WTC11 (cell line): ENCODE results near the gene ABCB10. TPM values are rescaled to one million over a fixed set of nuclear protein-coding genes. Genes with fewer than 3 reads are reported as not detected.

Experiments used
- ATAC-seq: fragments of 200-7000 bp; cut with Tn5 transposase; 2 replicates; pipeline ENCODE4 v1.10.0; 2021; ENCODE audit warnings: mild to moderate bottlenecking, moderate library complexity
- CTCF ChIA-PET: fragments of 300-600 bp; sonication (Branson Sonifier 250); formaldehyde crosslinking; loops from one replicate; lab custom pipeline; 2021; ENCODE audit warnings: antibody characterized with exemption; lab: Charles Lee
- POLR2A ChIA-PET: fragments of 350-600 bp; sonication (Branson Sonifier 250); formaldehyde crosslinking; loops from one replicate; lab custom pipeline; 2021; ENCODE audit warnings: antibody characterized with exemption; lab: Charles Lee
- DNase-seq: peaks from one replicate; pipeline ENCODE4 v3.0.0; 2021; ENCODE audit warnings: low spot score
- H3K27ac Mint-ChIP-seq: 2 replicates; pipeline ENCODE4 v1.8.0; 2021; ENCODE audit warnings: mixed read lengths
- H3K27me3 Mint-ChIP-seq: 2 replicates; pipeline ENCODE4 v1.8.0; 2021; ENCODE audit warnings: low read depth, mild to moderate bottlenecking, moderate library complexity, mixed read lengths
- H3K36me3 Mint-ChIP-seq: 2 replicates; pipeline ENCODE4 v1.8.0; 2021; ENCODE audit warnings: mixed read lengths
- H3K4me1 Mint-ChIP-seq: 2 replicates; pipeline ENCODE4 v1.8.0; 2022; ENCODE audit warnings: mixed read lengths
- H3K4me3 Mint-ChIP-seq: 2 replicates; pipeline ENCODE4 v1.8.0; 2021; ENCODE audit warnings: mild to moderate bottlenecking, moderate library complexity, mixed read lengths
- H3K9me3 Mint-ChIP-seq: 2 replicates; pipeline ENCODE4 v1.8.0; 2021; ENCODE audit warnings: mixed read lengths
- FOXJ3 ChIP-seq: sonication (generic); formaldehyde crosslinking; IDR thresholded peaks from 2 replicates; pipeline ENCODE4 v1.9.0; 2021; ENCODE audit warnings: missing genetic modification reagents, mild to moderate bottlenecking, borderline replicate concordance
- FOXK1 ChIP-seq: sonication (generic); formaldehyde crosslinking; IDR thresholded peaks from 2 replicates; pipeline ENCODE4 v1.8.0; 2022; ENCODE audit warnings: mild to moderate bottlenecking, moderate library complexity, missing genetic modification reagents
- MYBL2 ChIP-seq: sonication (generic); formaldehyde crosslinking; IDR thresholded peaks from 2 replicates; pipeline ENCODE4 v1.8.1; 2023; ENCODE audit warnings: mild to moderate bottlenecking, moderate library complexity, missing genetic modification reagents
- OVOL2 ChIP-seq: fragments of 250-450 bp; sonication (Bioruptor Pico); IDR thresholded peaks from 2 replicates; pipeline ENCODE4 v1.9.0; 2021; ENCODE audit warnings: mild to moderate bottlenecking, borderline replicate concordance
- PRRX2 ChIP-seq: fragments of 250-450 bp; sonication (Bioruptor Pico); IDR thresholded peaks from 2 replicates; pipeline ENCODE4 v1.8.0; 2021; ENCODE audit warnings: mild to moderate bottlenecking
- SMAD3 ChIP-seq: sonication (generic); formaldehyde crosslinking; IDR thresholded peaks from 2 replicates; pipeline ENCODE4 v1.8.0; 2022; ENCODE audit warnings: missing genetic modification reagents, mild to moderate bottlenecking, borderline replicate concordance
- TEAD4 ChIP-seq: sonication (generic); formaldehyde crosslinking; IDR thresholded peaks from 2 replicates; pipeline ENCODE4 v1.8.0; 2022; ENCODE audit warnings: mild to moderate bottlenecking, missing genetic modification reagents
- ZNF263 ChIP-seq: sonication (generic); formaldehyde crosslinking; IDR thresholded peaks from 2 replicates; pipeline ENCODE4 v1.8.1; 2022; ENCODE audit warnings: low read depth, mild to moderate bottlenecking, moderate library complexity, missing genetic modification reagents
- ZNF396 ChIP-seq: fragments of 250-450 bp; sonication (Bioruptor Pico); IDR thresholded peaks from 2 replicates; pipeline ENCODE4 v1.8.0; 2021; ENCODE audit warnings: mild to moderate bottlenecking, moderate library complexity, borderline replicate concordance
- total RNA-seq: library from RNA; stranded (reverse); gene quantifications from 3 replicates; pipeline ENCODE4 v1.2.3, GENCODE V29; 2021
- TF ChIP-seq, protein P1 (sequence below): sonication (generic); formaldehyde crosslinking; conservative IDR thresholded peaks from 2 replicates; pipeline ENCODE4 v1.8.1; 2022; ENCODE audit warnings: mild to moderate bottlenecking, missing genetic modification reagents
- TF ChIP-seq, protein P2 (sequence below): sonication (generic); formaldehyde crosslinking; IDR thresholded peaks from 2 replicates; pipeline ENCODE4 v1.8.0; 2022; ENCODE audit warnings: mild to moderate bottlenecking, missing genetic modification reagents
- TF ChIP-seq, protein P3 (sequence below): sonication (generic); formaldehyde crosslinking; IDR thresholded peaks from 2 replicates; pipeline ENCODE4 v1.8.1; 2023; ENCODE audit warnings: mild to moderate bottlenecking, missing genetic modification reagents
- TF ChIP-seq, protein P4 (sequence below): sonication (generic); formaldehyde crosslinking; IDR thresholded peaks from 2 replicates; pipeline ENCODE4 v1.8.1; 2023; ENCODE audit warnings: mild to moderate bottlenecking, missing genetic modification reagents, borderline replicate concordance
- TF ChIP-seq, protein P5 (sequence below): fragments of 250-450 bp; sonication (Bioruptor Pico); IDR thresholded peaks from 2 replicates; pipeline ENCODE4 v1.9.0; 2021; ENCODE audit warnings: mild to moderate bottlenecking
- TF ChIP-seq, protein P6 (sequence below): sonication (generic); formaldehyde crosslinking; IDR thresholded peaks from 2 replicates; pipeline ENCODE4 v1.8.1; 2022; ENCODE audit warnings: mild to moderate bottlenecking, missing genetic modification reagents, moderate library complexity, borderline replicate concordance
- TF ChIP-seq, protein P7 (sequence below): fragments of 250-450 bp; sonication (Bioruptor Pico); IDR thresholded peaks from 2 replicates; pipeline ENCODE4 v2.1.2; 2022; ENCODE audit warnings: mild to moderate bottlenecking, moderate library complexity
- TF ChIP-seq, protein P8 (sequence below): sonication (generic); formaldehyde crosslinking; IDR thresholded peaks from 2 replicates; pipeline ENCODE4 v1.8.1; 2023; ENCODE audit warnings: mild to moderate bottlenecking, missing genetic modification reagents, moderate library complexity
- TF ChIP-seq, protein P9 (sequence below): fragments of 200-600 bp; IDR thresholded peaks from 2 replicates; pipeline ENCODE4 v1.8.0; 2022; ENCODE audit warnings: antibody characterized with exemption

The ABCB10 gene
- total RNA-seq, 1 experiment from 2014 or later = 11.0 TPM

DNA sequence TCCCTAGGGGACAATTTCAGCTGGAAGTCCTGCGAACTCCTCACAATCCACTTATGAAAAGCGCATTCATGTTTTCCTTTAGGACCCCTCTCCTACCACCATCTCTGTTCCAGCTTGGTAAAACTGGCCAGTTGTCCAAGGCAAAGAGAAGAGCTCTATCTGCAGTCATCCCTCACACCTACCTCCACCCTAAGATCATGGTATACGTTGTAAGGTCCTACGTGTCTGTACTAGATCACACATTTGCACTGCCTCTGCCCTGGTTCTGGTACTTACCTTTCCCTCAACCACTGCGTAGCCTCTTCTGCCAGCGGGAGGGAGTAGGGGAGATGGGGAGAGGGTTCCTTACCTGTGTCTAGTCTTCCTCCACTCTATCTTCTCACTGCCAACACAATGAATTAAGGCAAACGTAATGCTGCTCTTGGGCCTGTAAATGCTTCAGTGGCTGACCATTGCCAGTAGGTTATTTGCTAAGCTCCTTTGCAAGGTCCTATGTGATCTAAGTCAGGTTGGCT is 49.6 kb downstream of the ABCB10 start:
- Mint-ChIP-seq H3K27ac (peak overlapping the region; percentile 98), H3K36me3 (peaks cover 7% of the 10 kb centered on the region), H3K4me1 (peaks cover 15% of the 10 kb centered on the region), H3K27me3 (no peaks in the 10 kb centered on the region; the same call in 1 of the 2 replicates), H3K4me3 (peak overlapping the region; percentile 95), H3K9me3 (no peaks in the 10 kb centered on the region)
- ChIA-PET CTCF (interaction anchor here (1.0 to 1.7 kb wide), 3 partner anchors 27 to 251 kb away, joined by 3 to 9 read pairs (median 4); no protein-coding TSS in a partner anchor), POLR2A (interaction anchor here (0.9 to 1.0 kb wide), 2 partner anchors 68 to 99 kb away, joined by 3 to 4 read pairs; no protein-coding TSS in a partner anchor)
- ATAC-seq (no peak), DNase-seq (no peak)
- TF ChIP-seq, protein P1, sequence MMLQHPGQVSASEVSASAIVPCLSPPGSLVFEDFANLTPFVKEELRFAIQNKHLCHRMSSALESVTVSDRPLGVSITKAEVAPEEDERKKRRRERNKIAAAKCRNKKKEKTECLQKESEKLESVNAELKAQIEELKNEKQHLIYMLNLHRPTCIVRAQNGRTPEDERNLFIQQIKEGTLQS (CRISPR knock-in tag) = no peak
- TF ChIP-seq, protein P2, sequence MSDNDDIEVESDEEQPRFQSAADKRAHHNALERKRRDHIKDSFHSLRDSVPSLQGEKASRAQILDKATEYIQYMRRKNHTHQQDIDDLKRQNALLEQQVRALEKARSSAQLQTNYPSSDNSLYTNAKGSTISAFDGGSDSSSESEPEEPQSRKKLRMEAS = no peak
- TF ChIP-seq ZNF263 (CRISPR knock-in tag) (no peak), FOXJ3 (CRISPR knock-in tag) (no peak), ZNF396 (CRISPR knock-in tag) (no peak), FOXK1 (CRISPR knock-in tag) (no peak), OVOL2 (CRISPR knock-in tag) (no peak), SMAD3 (CRISPR knock-in tag) (no peak), PRRX2 (CRISPR knock-in tag) (no peak), TEAD4 (no peak), MYBL2 (CRISPR knock-in tag) (no peak)
- TF ChIP-seq, protein P3, sequence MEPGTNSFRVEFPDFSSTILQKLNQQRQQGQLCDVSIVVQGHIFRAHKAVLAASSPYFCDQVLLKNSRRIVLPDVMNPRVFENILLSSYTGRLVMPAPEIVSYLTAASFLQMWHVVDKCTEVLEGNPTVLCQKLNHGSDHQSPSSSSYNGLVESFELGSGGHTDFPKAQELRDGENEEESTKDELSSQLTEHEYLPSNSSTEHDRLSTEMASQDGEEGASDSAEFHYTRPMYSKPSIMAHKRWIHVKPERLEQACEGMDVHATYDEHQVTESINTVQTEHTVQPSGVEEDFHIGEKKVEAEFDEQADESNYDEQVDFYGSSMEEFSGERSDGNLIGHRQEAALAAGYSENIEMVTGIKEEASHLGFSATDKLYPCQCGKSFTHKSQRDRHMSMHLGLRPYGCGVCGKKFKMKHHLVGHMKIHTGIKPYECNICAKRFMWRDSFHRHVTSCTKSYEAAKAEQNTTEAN (CRISPR knock-in tag) = no peak
- TF ChIP-seq, protein P4, sequence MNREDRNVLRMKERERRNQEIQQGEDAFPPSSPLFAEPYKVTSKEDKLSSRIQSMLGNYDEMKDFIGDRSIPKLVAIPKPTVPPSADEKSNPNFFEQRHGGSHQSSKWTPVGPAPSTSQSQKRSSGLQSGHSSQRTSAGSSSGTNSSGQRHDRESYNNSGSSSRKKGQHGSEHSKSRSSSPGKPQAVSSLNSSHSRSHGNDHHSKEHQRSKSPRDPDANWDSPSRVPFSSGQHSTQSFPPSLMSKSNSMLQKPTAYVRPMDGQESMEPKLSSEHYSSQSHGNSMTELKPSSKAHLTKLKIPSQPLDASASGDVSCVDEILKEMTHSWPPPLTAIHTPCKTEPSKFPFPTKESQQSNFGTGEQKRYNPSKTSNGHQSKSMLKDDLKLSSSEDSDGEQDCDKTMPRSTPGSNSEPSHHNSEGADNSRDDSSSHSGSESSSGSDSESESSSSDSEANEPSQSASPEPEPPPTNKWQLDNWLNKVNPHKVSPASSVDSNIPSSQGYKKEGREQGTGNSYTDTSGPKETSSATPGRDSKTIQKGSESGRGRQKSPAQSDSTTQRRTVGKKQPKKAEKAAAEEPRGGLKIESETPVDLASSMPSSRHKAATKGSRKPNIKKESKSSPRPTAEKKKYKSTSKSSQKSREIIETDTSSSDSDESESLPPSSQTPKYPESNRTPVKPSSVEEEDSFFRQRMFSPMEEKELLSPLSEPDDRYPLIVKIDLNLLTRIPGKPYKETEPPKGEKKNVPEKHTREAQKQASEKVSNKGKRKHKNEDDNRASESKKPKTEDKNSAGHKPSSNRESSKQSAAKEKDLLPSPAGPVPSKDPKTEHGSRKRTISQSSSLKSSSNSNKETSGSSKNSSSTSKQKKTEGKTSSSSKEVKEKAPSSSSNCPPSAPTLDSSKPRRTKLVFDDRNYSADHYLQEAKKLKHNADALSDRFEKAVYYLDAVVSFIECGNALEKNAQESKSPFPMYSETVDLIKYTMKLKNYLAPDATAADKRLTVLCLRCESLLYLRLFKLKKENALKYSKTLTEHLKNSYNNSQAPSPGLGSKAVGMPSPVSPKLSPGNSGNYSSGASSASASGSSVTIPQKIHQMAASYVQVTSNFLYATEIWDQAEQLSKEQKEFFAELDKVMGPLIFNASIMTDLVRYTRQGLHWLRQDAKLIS (CRISPR knock-in tag) = no peak
- TF ChIP-seq, protein P5, sequence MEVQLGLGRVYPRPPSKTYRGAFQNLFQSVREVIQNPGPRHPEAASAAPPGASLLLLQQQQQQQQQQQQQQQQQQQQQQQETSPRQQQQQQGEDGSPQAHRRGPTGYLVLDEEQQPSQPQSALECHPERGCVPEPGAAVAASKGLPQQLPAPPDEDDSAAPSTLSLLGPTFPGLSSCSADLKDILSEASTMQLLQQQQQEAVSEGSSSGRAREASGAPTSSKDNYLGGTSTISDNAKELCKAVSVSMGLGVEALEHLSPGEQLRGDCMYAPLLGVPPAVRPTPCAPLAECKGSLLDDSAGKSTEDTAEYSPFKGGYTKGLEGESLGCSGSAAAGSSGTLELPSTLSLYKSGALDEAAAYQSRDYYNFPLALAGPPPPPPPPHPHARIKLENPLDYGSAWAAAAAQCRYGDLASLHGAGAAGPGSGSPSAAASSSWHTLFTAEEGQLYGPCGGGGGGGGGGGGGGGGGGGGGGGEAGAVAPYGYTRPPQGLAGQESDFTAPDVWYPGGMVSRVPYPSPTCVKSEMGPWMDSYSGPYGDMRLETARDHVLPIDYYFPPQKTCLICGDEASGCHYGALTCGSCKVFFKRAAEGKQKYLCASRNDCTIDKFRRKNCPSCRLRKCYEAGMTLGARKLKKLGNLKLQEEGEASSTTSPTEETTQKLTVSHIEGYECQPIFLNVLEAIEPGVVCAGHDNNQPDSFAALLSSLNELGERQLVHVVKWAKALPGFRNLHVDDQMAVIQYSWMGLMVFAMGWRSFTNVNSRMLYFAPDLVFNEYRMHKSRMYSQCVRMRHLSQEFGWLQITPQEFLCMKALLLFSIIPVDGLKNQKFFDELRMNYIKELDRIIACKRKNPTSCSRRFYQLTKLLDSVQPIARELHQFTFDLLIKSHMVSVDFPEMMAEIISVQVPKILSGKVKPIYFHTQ = no peak
- TF ChIP-seq, protein P6, sequence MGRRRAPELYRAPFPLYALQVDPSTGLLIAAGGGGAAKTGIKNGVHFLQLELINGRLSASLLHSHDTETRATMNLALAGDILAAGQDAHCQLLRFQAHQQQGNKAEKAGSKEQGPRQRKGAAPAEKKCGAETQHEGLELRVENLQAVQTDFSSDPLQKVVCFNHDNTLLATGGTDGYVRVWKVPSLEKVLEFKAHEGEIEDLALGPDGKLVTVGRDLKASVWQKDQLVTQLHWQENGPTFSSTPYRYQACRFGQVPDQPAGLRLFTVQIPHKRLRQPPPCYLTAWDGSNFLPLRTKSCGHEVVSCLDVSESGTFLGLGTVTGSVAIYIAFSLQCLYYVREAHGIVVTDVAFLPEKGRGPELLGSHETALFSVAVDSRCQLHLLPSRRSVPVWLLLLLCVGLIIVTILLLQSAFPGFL (CRISPR knock-in tag) = no peak
- TF ChIP-seq, protein P7, sequence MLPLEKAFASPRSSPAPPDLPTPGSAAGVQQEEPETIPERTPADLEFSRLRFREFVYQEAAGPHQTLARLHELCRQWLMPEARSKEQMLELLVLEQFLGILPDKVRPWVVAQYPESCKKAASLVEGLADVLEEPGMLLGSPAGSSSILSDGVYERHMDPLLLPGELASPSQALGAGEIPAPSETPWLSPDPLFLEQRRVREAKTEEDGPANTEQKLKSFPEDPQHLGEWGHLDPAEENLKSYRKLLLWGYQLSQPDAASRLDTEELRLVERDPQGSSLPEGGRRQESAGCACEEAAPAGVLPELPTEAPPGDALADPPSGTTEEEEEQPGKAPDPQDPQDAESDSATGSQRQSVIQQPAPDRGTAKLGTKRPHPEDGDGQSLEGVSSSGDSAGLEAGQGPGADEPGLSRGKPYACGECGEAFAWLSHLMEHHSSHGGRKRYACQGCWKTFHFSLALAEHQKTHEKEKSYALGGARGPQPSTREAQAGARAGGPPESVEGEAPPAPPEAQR (CRISPR knock-in tag) = no peak
- TF ChIP-seq, protein P8, sequence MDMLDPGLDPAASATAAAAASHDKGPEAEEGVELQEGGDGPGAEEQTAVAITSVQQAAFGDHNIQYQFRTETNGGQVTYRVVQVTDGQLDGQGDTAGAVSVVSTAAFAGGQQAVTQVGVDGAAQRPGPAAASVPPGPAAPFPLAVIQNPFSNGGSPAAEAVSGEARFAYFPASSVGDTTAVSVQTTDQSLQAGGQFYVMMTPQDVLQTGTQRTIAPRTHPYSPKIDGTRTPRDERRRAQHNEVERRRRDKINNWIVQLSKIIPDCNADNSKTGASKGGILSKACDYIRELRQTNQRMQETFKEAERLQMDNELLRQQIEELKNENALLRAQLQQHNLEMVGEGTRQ (CRISPR knock-in tag) = no peak
- TF ChIP-seq, protein P9, sequence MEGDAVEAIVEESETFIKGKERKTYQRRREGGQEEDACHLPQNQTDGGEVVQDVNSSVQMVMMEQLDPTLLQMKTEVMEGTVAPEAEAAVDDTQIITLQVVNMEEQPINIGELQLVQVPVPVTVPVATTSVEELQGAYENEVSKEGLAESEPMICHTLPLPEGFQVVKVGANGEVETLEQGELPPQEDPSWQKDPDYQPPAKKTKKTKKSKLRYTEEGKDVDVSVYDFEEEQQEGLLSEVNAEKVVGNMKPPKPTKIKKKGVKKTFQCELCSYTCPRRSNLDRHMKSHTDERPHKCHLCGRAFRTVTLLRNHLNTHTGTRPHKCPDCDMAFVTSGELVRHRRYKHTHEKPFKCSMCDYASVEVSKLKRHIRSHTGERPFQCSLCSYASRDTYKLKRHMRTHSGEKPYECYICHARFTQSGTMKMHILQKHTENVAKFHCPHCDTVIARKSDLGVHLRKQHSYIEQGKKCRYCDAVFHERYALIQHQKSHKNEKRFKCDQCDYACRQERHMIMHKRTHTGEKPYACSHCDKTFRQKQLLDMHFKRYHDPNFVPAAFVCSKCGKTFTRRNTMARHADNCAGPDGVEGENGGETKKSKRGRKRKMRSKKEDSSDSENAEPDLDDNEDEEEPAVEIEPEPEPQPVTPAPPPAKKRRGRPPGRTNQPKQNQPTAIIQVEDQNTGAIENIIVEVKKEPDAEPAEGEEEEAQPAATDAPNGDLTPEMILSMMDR = no peak
